ENCODE data around the gene PARVB.

PARVB gene

GRCh38 chr22:44207981-44208317 is 183.8 kb downstream of the PARVB start:
- H3K9ac ChIP-seq (ENCODE audit: low read depth in 1 of 2, low read length in 2 of 2), result no peak overlapping the region
- H3K27me3 ChIP-seq (ENCODE audit: control insufficient read depth in 2 of 2, insufficient read depth in 2 of 2, low read length in 2 of 2), result no peaks in the 10 kb centered on the region
- no peaks in the 10 kb centered on the region for H3K9me3 ChIP-seq (ENCODE audit: control insufficient read depth in 2 of 2, low read length in 2 of 2)
- no peaks in the 10 kb centered on the region for H3K36me3 ChIP-seq (ENCODE audit: control insufficient read depth in 2 of 2, insufficient read depth in 2 of 2, low read length in 2 of 2)
- H3K4me1 ChIP-seq (ENCODE audit: control insufficient read depth in 2 of 2, insufficient read depth in 2 of 2, low read length in 2 of 2), result peaks cover 0 to 5% of the 10 kb centered on the region in 2 donors
- no peak overlapping the region for H3K4me3 ChIP-seq (ENCODE audit: low read length in 2 of 2)
- no peak overlapping the region for H3K27ac ChIP-seq (ENCODE audit: low read depth in 2 of 2, low read length in 2 of 2)

- H3K27ac ChIP-seq (ENCODE audit: low read depth in 2 of 2, low read length in 2 of 2), result no peak overlapping the region
- H3K4me1 ChIP-seq (ENCODE audit: control insufficient read depth in 2 of 2, insufficient read depth in 2 of 2, low read length in 2 of 2), result peaks cover 0 to 5% of the 10 kb centered on the region in 2 donors
- H3K9me3 ChIP-seq (ENCODE audit: control insufficient read depth in 2 of 2, low read length in 2 of 2), result no peaks in the 10 kb centered on the region
- H3K36me3 ChIP-seq (ENCODE audit: control insufficient read depth in 2 of 2, insufficient read depth in 2 of 2, low read length in 2 of 2), result no peaks in the 10 kb centered on the region
- H3K4me3 ChIP-seq (ENCODE audit: low read length in 2 of 2), result no peak overlapping the region
- H3K9ac ChIP-seq (ENCODE audit: low read depth in 1 of 2, low read length in 2 of 2), result no peak overlapping the region
- H3K27me3 ChIP-seq (ENCODE audit: control insufficient read depth in 2 of 2, insufficient read depth in 2 of 2, low read length in 2 of 2), result no peaks in the 10 kb centered on the region
These were observed 185.2 kb downstream of the PARVB start for GRCh38 chr22:44209343-44209742.

GRCh38 chr22:44210722-44211121 is 186.6 kb downstream of the PARVB start:
- H3K36me3 ChIP-seq (ENCODE audit: control insufficient read depth in 2 of 2, insufficient read depth in 2 of 2, low read length in 2 of 2), result no peaks in the 10 kb centered on the region
- H3K27ac ChIP-seq (ENCODE audit: low read depth in 2 of 2, low read length in 2 of 2), result peak overlapping the region in 1 of 2 donors; percentile 18
- H3K9me3 ChIP-seq (ENCODE audit: control insufficient read depth in 2 of 2, low read length in 2 of 2), result no peaks in the 10 kb centered on the region
- no peak overlapping the region for H3K9ac ChIP-seq (ENCODE audit: low read depth in 1 of 2, low read length in 2 of 2)
- no peaks in the 10 kb centered on the region for H3K27me3 ChIP-seq (ENCODE audit: control insufficient read depth in 2 of 2, insufficient read depth in 2 of 2, low read length in 2 of 2)
- H3K4me1 ChIP-seq (ENCODE audit: control insufficient read depth in 2 of 2, insufficient read depth in 2 of 2, low read length in 2 of 2), result peaks cover 0 to 5% of the 10 kb centered on the region in 2 donors
- H3K4me3 ChIP-seq (ENCODE audit: low read length in 2 of 2), result no peak overlapping the region

GRCh38 chr22:44211256-44211945 is 187.3 kb downstream of the PARVB start:
- H3K36me3 ChIP-seq (ENCODE audit: control insufficient read depth in 2 of 2, insufficient read depth in 2 of 2, low read length in 2 of 2), result no peaks in the 10 kb centered on the region
- H3K9me3 ChIP-seq (ENCODE audit: control insufficient read depth in 2 of 2, low read length in 2 of 2), result no peaks in the 10 kb centered on the region
- no peak overlapping the region for H3K4me3 ChIP-seq (ENCODE audit: low read length in 2 of 2)
- no peaks in the 10 kb centered on the region for H3K27me3 ChIP-seq (ENCODE audit: control insufficient read depth in 2 of 2, insufficient read depth in 2 of 2, low read length in 2 of 2)
- no peak overlapping the region for H3K9ac ChIP-seq (ENCODE audit: low read depth in 1 of 2, low read length in 2 of 2)
- peaks cover 0 to 5% of the 10 kb centered on the region in 2 donors for H3K4me1 ChIP-seq (ENCODE audit: control insufficient read depth in 2 of 2, insufficient read depth in 2 of 2, low read length in 2 of 2)
- H3K27ac ChIP-seq (ENCODE audit: low read depth in 2 of 2, low read length in 2 of 2), result peak overlapping the region in 1 of 2 donors; percentile 18

GRCh38 chr22:44211946-44212930 is 188.1 kb downstream of the PARVB start:
- Histone ChIP-seq H3K4me3 (ENCODE audit: low read length in 2 of 2) (no peak overlapping the region), H3K27me3 (ENCODE audit: control insufficient read depth in 2 of 2, insufficient read depth in 2 of 2, low read length in 2 of 2) (no peaks in the 10 kb centered on the region), H3K4me1 (ENCODE audit: control insufficient read depth in 2 of 2, insufficient read depth in 2 of 2, low read length in 2 of 2) (peaks cover 0 to 5% of the 10 kb centered on the region in 2 donors), H3K9ac (ENCODE audit: low read depth in 1 of 2, low read length in 2 of 2) (no peak overlapping the region), H3K27ac (ENCODE audit: low read depth in 2 of 2, low read length in 2 of 2) (no peak overlapping the region), H3K9me3 (ENCODE audit: control insufficient read depth in 2 of 2, low read length in 2 of 2) (no peaks in the 10 kb centered on the region), H3K36me3 (ENCODE audit: control insufficient read depth in 2 of 2, insufficient read depth in 2 of 2, low read length in 2 of 2) (no peaks in the 10 kb centered on the region)

GRCh38 chr22:44212936-44213335 is 188.8 kb downstream of the PARVB start:
- H3K9me3 ChIP-seq (ENCODE audit: control insufficient read depth in 2 of 2, low read length in 2 of 2), result no peaks in the 10 kb centered on the region
- no peaks in the 10 kb centered on the region for H3K36me3 ChIP-seq (ENCODE audit: control insufficient read depth in 2 of 2, insufficient read depth in 2 of 2, low read length in 2 of 2)
- no peak overlapping the region for H3K9ac ChIP-seq (ENCODE audit: low read depth in 1 of 2, low read length in 2 of 2)
- H3K27ac ChIP-seq (ENCODE audit: low read depth in 2 of 2, low read length in 2 of 2), result no peak overlapping the region
- no peaks in the 10 kb centered on the region for H3K27me3 ChIP-seq (ENCODE audit: control insufficient read depth in 2 of 2, insufficient read depth in 2 of 2, low read length in 2 of 2)
- H3K4me3 ChIP-seq (ENCODE audit: low read length in 2 of 2), result no peak overlapping the region
- H3K4me1 ChIP-seq (ENCODE audit: control insufficient read depth in 2 of 2, insufficient read depth in 2 of 2, low read length in 2 of 2), result peaks cover 0 to 5% of the 10 kb centered on the region in 2 donors

GRCh38 chr22:44213489-44214043 is 189.5 kb downstream of the PARVB start:
- Histone ChIP-seq H3K9me3 (ENCODE audit: control insufficient read depth in 2 of 2, low read length in 2 of 2) (no peaks in the 10 kb centered on the region), H3K36me3 (ENCODE audit: control insufficient read depth in 2 of 2, insufficient read depth in 2 of 2, low read length in 2 of 2) (no peaks in the 10 kb centered on the region), H3K27ac (ENCODE audit: low read depth in 2 of 2, low read length in 2 of 2) (no peak overlapping the region), H3K4me1 (ENCODE audit: control insufficient read depth in 2 of 2, insufficient read depth in 2 of 2, low read length in 2 of 2) (peaks cover 0 to 5% of the 10 kb centered on the region in 2 donors), H3K9ac (ENCODE audit: low read depth in 1 of 2, low read length in 2 of 2) (no peak overlapping the region), H3K4me3 (ENCODE audit: low read length in 2 of 2) (no peak overlapping the region), H3K27me3 (ENCODE audit: control insufficient read depth in 2 of 2, insufficient read depth in 2 of 2, low read length in 2 of 2) (no peaks in the 10 kb centered on the region)

- Histone ChIP-seq H3K27me3 (ENCODE audit: control insufficient read depth in 2 of 2, insufficient read depth in 2 of 2, low read length in 2 of 2) (no peaks in the 10 kb centered on the region), H3K9ac (ENCODE audit: low read depth in 1 of 2, low read length in 2 of 2) (no peak overlapping the region), H3K4me3 (ENCODE audit: low read length in 2 of 2) (no peak overlapping the region), H3K36me3 (ENCODE audit: control insufficient read depth in 2 of 2, insufficient read depth in 2 of 2, low read length in 2 of 2) (no peaks in the 10 kb centered on the region), H3K9me3 (ENCODE audit: control insufficient read depth in 2 of 2, low read length in 2 of 2) (no peaks in the 10 kb centered on the region), H3K27ac (ENCODE audit: low read depth in 2 of 2, low read length in 2 of 2) (no peak overlapping the region), H3K4me1 (ENCODE audit: control insufficient read depth in 2 of 2, insufficient read depth in 2 of 2, low read length in 2 of 2) (peaks cover 0 to 5% of the 10 kb centered on the region in 2 donors)
These were observed 190.1 kb downstream of the PARVB start for GRCh38 chr22:44214187-44214586.

GRCh38 chr22:44214764-44215163 is 190.7 kb downstream of the PARVB start:
- H3K9ac ChIP-seq (ENCODE audit: low read depth in 1 of 2, low read length in 2 of 2), result no peak overlapping the region
- H3K4me3 ChIP-seq (ENCODE audit: low read length in 2 of 2), result no peak overlapping the region
- peaks cover 0 to 5% of the 10 kb centered on the region in 2 donors for H3K4me1 ChIP-seq (ENCODE audit: control insufficient read depth in 2 of 2, insufficient read depth in 2 of 2, low read length in 2 of 2)
- no peak overlapping the region for H3K27ac ChIP-seq (ENCODE audit: low read depth in 2 of 2, low read length in 2 of 2)
- H3K9me3 ChIP-seq (ENCODE audit: control insufficient read depth in 2 of 2, low read length in 2 of 2), result no peaks in the 10 kb centered on the region
- H3K27me3 ChIP-seq (ENCODE audit: control insufficient read depth in 2 of 2, insufficient read depth in 2 of 2, low read length in 2 of 2), result no peaks in the 10 kb centered on the region
- H3K36me3 ChIP-seq (ENCODE audit: control insufficient read depth in 2 of 2, insufficient read depth in 2 of 2, low read length in 2 of 2), result no peaks in the 10 kb centered on the region

- H3K27me3 ChIP-seq (ENCODE audit: control insufficient read depth in 2 of 2, insufficient read depth in 2 of 2, low read length in 2 of 2), result no peaks in the 10 kb centered on the region
- H3K9me3 ChIP-seq (ENCODE audit: control insufficient read depth in 2 of 2, low read length in 2 of 2), result no peaks in the 10 kb centered on the region
- no peak overlapping the region for H3K27ac ChIP-seq (ENCODE audit: low read depth in 2 of 2, low read length in 2 of 2)
- no peaks in the 10 kb centered on the region for H3K36me3 ChIP-seq (ENCODE audit: control insufficient read depth in 2 of 2, insufficient read depth in 2 of 2, low read length in 2 of 2)
- H3K4me1 ChIP-seq (ENCODE audit: control insufficient read depth in 2 of 2, insufficient read depth in 2 of 2, low read length in 2 of 2), result peaks cover 0 to 5% of the 10 kb centered on the region in 2 donors
- H3K4me3 ChIP-seq (ENCODE audit: low read length in 2 of 2), result no peak overlapping the region
- H3K9ac ChIP-seq (ENCODE audit: low read depth in 1 of 2, low read length in 2 of 2), result no peak overlapping the region
These were observed 191.2 kb downstream of the PARVB start for GRCh38 chr22:44215287-44215686.

Data from mucosa of rectum (tissue), 2 donors.